Prostate gland (tissue), 2 donors: ENCODE data around the gene DLST. TPM values are rescaled to one million over a fixed set of nuclear protein-coding genes. Genes with fewer than 3 reads are reported as not detected.

Experiments
- DNase-seq: peaks from one replicate; pipeline ENCODE4 v3.0.0-alpha.2; 2019; ENCODE audit warnings: low spot score
- H3K27ac ChIP-seq, 2 donors: fragments of 200-600 bp; sonication (generic); 2 replicates each; pipeline ENCODE4 v1.5.1; 2017 to 2019
- H3K27me3 ChIP-seq: fragments of 200-600 bp; sonication (generic); replicated peaks from 2 replicates; pipeline ENCODE4 v1.5.1; 2019; ENCODE audit not compliant: insufficient read depth
- H3K36me3 ChIP-seq, 2 donors: fragments of 200-600 bp; sonication (generic); 1 replicate in 1 of 2; 2 replicates in 1 of 2; pipeline versions ENCODE4 v1.5.1 to v1.8.1; 2017 to 2019
- H3K4me1 ChIP-seq: fragments of 200-600 bp; sonication (generic); replicated peaks from 2 replicates; pipeline ENCODE4 v1.5.1; 2019
- H3K4me3 ChIP-seq, 2 donors: fragments of 200-600 bp; sonication (generic); 2 replicates each; pipeline ENCODE4 v1.5.1; 2017 to 2019
- H3K9me3 ChIP-seq: fragments of 200-600 bp; sonication (generic); 2 replicates; pipeline ENCODE4 v1.5.1; 2017
- POLR2A ChIP-seq: fragments of 450-650 bp; IDR thresholded peaks from one replicate; pipeline ENCODE4 v1.6.1; 2016; ENCODE audit warnings: antibody characterized with exemption, mild to moderate bottlenecking
- POLR2AphosphoS5 ChIP-seq: sonication (generic); formaldehyde crosslinking; IDR thresholded peaks from one replicate; pipeline ENCODE4 v1.6.1; 2017; ENCODE audit warnings: antibody characterized with exemption
- WGBS: methylation state at CpG from one replicate; pipeline ENCODE4 v1.1.5; 2018; 5-methylcytosine and 5-hydroxymethylcytosine counted together
- intact Hi-C: fragments of 100-400 bp; cut with DNase I; formaldehyde crosslinking; loops from one replicate; pipeline ENCODE4 v1.14.2; 2022
- total RNA-seq, 2 donors: library from RNA; depleted of rRNA; stranded (reverse); fragments of >200 nt; gene quantifications; one replicate each; pipeline ENCODE4 v1.1.0, GENCODE V29; 2016
- TF ChIP-seq, protein P1 (sequence below), 4 experiments: fragments of 200-600 bp in 2 of 4; fragments of 450-650 bp in 2 of 4; sonication (generic) in 2 of 4; IDR thresholded peaks; 1 replicate in 3 of 4; 2 replicates in 1 of 4; pipeline ENCODE4 v1.5.1; 2016 to 2019; ENCODE audit warnings: antibody characterized with exemption in 4 of 4, mild to moderate bottlenecking in 2 of 4, moderate library complexity in 2 of 4

Gene DLST
- total RNA-seq, 2 donors from 2014 or later: 44.9 to 93.0 TPM

DNA sequence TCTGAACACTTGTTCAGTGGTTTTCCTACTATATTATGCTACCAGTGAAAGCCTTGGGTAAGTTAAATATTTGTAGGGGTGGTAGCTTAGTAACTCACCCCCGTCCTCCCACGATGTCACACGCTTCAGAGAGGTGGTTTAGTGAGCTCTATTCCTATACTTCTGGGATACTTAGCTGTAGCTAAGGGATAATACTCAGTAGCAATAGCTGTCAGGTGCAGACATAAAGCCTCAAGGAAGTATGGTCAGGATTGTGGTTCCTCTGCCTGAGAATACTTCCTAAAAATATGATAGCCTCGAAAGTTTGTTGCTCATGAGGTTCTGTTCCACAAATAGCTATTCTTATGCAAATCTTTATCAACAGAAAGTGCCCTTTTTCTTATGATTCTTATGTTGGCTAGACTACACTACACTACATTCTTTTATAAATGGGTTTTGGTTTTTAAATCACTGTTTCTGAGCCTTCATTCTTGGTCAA lies 11.9 kb downstream of the DLST start:
- Histone ChIP-seq H3K4me1 (peaks cover 3% of the 10 kb centered on the region), H3K27ac (no peak overlapping the region), H3K36me3 (peaks cover 23 to 30% of the 10 kb centered on the region in 2 donors), H3K9me3 (no peaks in the 10 kb centered on the region), H3K27me3 (no peaks in the 10 kb centered on the region), H3K4me3 (no peak overlapping the region)
- DNase-seq: no peak
- 67% methylated on average over 4 of the region's 4 CpGs for WGBS
- TF ChIP-seq POLR2AphosphoS5 (no peak), POLR2A (no peak)
- TF ChIP-seq, protein P1, sequence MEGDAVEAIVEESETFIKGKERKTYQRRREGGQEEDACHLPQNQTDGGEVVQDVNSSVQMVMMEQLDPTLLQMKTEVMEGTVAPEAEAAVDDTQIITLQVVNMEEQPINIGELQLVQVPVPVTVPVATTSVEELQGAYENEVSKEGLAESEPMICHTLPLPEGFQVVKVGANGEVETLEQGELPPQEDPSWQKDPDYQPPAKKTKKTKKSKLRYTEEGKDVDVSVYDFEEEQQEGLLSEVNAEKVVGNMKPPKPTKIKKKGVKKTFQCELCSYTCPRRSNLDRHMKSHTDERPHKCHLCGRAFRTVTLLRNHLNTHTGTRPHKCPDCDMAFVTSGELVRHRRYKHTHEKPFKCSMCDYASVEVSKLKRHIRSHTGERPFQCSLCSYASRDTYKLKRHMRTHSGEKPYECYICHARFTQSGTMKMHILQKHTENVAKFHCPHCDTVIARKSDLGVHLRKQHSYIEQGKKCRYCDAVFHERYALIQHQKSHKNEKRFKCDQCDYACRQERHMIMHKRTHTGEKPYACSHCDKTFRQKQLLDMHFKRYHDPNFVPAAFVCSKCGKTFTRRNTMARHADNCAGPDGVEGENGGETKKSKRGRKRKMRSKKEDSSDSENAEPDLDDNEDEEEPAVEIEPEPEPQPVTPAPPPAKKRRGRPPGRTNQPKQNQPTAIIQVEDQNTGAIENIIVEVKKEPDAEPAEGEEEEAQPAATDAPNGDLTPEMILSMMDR (IDR thresholded peaks at IDR 0.05): no peak
- intact Hi-C loops: no loop called here

DNA sequence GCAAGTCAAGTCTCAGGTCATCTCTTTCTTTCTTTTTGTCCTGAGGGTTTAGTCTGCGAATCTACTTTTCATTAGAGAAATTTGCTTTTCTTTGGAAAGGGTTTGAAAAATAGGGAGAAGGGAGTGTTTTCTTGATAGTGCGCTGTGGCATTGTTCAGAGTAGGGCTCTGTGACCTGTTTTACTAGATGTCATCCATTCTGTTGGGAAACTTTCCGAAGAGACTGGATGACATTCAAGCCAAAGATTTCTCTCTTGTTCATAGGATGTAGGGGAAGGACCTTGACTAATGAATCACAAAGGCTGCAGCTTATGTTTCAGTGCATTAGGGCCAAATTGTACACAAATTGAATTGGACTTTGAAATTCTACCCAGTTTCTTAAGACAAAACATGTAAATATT lies 14.7 kb downstream of the DLST start:
- whole genome bisulfite sequencing: 92% methylated on average over 3 of the region's 3 CpGs

DNA sequence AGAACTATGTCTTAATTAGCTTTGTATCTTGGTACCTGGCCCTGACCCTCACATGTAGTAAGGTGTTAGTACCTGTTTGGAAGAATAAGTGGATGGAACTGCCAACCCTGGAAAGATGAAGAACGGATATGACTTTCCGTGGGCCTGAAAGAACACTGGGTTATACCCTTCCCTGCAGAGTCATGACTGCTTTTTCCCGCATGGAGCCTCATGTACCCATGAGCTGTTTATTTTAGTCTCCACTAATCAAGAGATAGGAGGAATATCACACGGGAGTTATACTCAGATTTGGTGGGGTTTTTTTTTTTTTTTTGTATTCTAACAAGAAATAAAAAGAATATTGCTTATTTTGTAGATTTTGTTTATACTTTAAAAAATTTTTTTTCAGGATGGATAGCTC lies 15.9 kb downstream of the DLST start:
- peaks cover 28 to 59% of the 10 kb centered on the region in 2 donors for H3K36me3 ChIP-seq
- intact Hi-C loops: no loop called here
- no peak for TF ChIP-seq POLR2A
- TF ChIP-seq POLR2AphosphoS5: no peak

More for the DNA sequence above, 14.7 kb downstream of the DLST start:
- no peak overlapping the region for H3K4me3 ChIP-seq
- H3K27me3 ChIP-seq: no peaks in the 10 kb centered on the region
- intact Hi-C loops: no loop called here
- peaks cover 28 to 56% of the 10 kb centered on the region in 2 donors for H3K36me3 ChIP-seq
- H3K9me3 ChIP-seq: no peaks in the 10 kb centered on the region
- H3K27ac ChIP-seq: no peak overlapping the region
- no peaks in the 10 kb centered on the region for H3K4me1 ChIP-seq
- TF ChIP-seq, protein P1 (IDR thresholded peaks at IDR 0.05): no peak
- no peak for TF ChIP-seq POLR2A
- no peak for DNase-seq

DNA sequence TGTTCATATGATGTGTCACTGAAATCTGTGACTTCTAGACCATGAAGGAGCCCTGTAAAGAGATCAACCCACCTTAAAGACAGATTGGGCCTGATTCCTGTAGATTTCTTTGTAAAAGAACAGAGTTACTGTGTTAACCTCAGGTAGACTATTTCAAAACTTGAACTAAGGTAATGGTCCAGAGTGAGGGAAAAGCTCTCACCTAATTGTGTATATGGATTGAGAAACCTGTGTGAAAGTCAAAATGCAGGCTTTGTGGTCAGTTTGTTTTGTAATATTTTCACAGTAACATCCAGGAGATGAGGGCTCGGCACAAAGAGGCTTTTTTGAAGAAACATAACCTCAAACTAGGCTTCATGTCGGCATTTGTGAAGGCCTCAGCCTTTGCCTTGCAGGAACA lies 16.4 kb downstream of the DLST start:
- H3K9me3 ChIP-seq: no peaks in the 10 kb centered on the region
- no peak overlapping the region for H3K4me3 ChIP-seq
- TF ChIP-seq POLR2A (no peak), POLR2AphosphoS5 (no peak)
- TF ChIP-seq, protein P1 (IDR thresholded peaks at IDR 0.05): no peak
- peaks cover 28 to 58% of the 10 kb centered on the region in 2 donors for H3K36me3 ChIP-seq
- no peaks in the 10 kb centered on the region for H3K4me1 ChIP-seq
- DNase-seq: no peak
- WGBS: 92% methylated on average over 2 of the region's 2 CpGs
- no peak overlapping the region for H3K27ac ChIP-seq
- intact Hi-C loops: no loop called here
- no peaks in the 10 kb centered on the region for H3K27me3 ChIP-seq

More for the DNA sequence above, 15.9 kb downstream of the DLST start:
- 75% methylated on average over 4 of the region's 4 CpGs for WGBS
- H3K4me1 ChIP-seq: no peaks in the 10 kb centered on the region
- no peaks in the 10 kb centered on the region for H3K27me3 ChIP-seq
- no peak overlapping the region for H3K4me3 ChIP-seq
- DNase-seq: no peak
- no peaks in the 10 kb centered on the region for H3K9me3 ChIP-seq
- H3K27ac ChIP-seq: no peak overlapping the region

DNA sequence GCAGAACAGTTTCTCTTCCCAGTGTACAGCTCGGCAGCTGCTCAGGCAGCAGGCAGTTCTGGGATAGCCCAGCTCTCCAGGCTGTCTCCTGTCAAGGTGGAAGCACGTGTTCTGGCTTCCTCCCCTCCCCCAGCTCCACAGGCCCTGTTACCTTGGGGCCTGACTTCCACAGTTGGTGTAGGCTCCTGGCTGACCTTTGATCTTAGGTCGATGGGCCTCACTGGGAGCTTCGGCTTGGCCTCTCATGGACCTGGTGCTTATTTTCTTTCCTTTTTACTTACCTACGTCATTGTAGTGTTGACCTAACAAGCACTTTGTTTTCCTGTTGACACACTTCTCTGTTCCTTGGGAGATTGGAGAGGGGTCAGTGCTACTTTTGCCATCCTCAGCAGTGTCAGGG lies 17.0 kb downstream of the DLST start:
- no peak for DNase-seq
- H3K36me3 ChIP-seq: peaks cover 25 to 52% of the 10 kb centered on the region in 2 donors
- 95% methylated on average over 5 of the region's 5 CpGs for WGBS
- H3K27ac ChIP-seq: no peak overlapping the region
- H3K4me1 ChIP-seq: no peaks in the 10 kb centered on the region
- no peak overlapping the region for H3K4me3 ChIP-seq
- H3K9me3 ChIP-seq: no peaks in the 10 kb centered on the region
- TF ChIP-seq, protein P1 (IDR thresholded peaks at IDR 0.05): no peak
- TF ChIP-seq POLR2A: no peak
- no peak for TF ChIP-seq POLR2AphosphoS5
- no peaks in the 10 kb centered on the region for H3K27me3 ChIP-seq
- intact Hi-C loops: no loop called here
